Measurements from ENCODE around the gene SERINC3. TPM values are rescaled to one million over a fixed set of nuclear protein-coding genes. Genes with fewer than 3 reads are reported as not detected.
A peak's percentile ranks its signal among the peaks of the same experiment; 100 is the strongest.

Gene SERINC3
- polyA plus RNA-seq, 1 of the 3 experiments (the other 2 are of a cell fraction): 105 TPM

DNA sequence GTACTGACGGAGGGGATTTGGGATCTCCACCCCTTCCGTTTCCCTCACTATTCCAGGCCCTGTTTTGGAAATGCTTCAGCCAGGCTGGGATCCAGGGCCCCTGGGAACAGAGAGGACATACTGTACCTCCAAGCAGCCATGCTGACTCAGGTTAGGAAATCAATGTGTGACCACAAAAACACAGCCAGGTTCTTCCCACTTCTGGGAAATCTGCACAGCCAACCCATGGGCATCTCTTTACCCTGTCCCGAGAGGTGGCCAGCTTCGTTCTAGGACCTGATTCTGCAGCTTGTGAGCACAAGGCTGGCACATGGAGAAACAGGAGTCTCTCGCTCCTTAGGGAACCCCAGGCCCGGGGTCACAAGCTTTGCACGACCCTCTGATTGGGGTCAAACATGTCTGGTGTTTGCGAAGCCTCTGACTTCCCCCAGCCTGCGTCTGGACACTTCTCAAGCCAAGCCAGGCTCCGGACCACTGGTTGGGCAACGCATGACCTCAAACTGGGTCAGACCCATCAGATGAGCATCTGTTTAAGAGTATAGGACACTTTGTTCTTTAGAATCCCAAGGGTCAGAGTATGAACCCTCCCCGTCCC is 54.5 kb downstream of the SERINC3 start:
- peak; percentile 19 for DNase-seq
- 71% methylated on average over 6 of the region's 12 CpGs for WGBS (ENCODE audit: low lambda C conversion rate)
- H3K27me3 ChIP-seq (ENCODE audit: insufficient read depth): no peaks in the 10 kb centered on the region
- POLR2A ChIA-PET: no interaction called here
- H3K4me3 ChIP-seq (ENCODE audit: low read depth in 2 of 2, low read length in 1 of 2): no peak overlapping the region
- no peaks in the 10 kb centered on the region for H3K9me3 ChIP-seq
- CTCF ChIA-PET: interaction anchor here (0.6 to 5.9 kb wide), 6 partner anchors 64 to 250 kb away, joined by 3 to 44 read pairs (median 4); no protein-coding TSS in a partner anchor
- no peaks in the 10 kb centered on the region for H3K36me3 ChIP-seq (replicated peaks in 1 of 2; ENCODE audit: control insufficient read depth in 1 of 2, insufficient read depth in 2 of 2, low read length in 1 of 2)
- no peaks in the 10 kb centered on the region for H3K79me2 ChIP-seq (ENCODE audit: insufficient read depth)
- H3K4me2 ChIP-seq: no peak overlapping the region
- H3K4me1 ChIP-seq (ENCODE audit: control insufficient read depth in 1 of 2, insufficient read depth in 2 of 2, low read depth in 1 of 2, low read length in 1 of 2): no peaks in the 10 kb centered on the region
- TF ChIP-seq POLR2AphosphoS5 (IDR thresholded peaks at IDR 0.05; ENCODE audit: low read depth, low read length) (no peak), SMC3 (IDR thresholded peaks at IDR 0.05; ENCODE audit: low read depth, low read length) (no peak), GATA2 (CRISPR knock-in tag; IDR thresholded peaks at IDR 0.05) (no peak), YY1 (IDR thresholded peaks at IDR 0.05; ENCODE audit: low read depth) (no peak), RXRA (IDR thresholded peaks at IDR 0.05; ENCODE audit: borderline replicate concordance, low read depth) (no peak), CHD2 (IDR thresholded peaks at IDR 0.05; ENCODE audit: low read length, partially characterized antibody) (no peak), FOSL2 (IDR thresholded peaks at IDR 0.05; ENCODE audit: borderline replicate concordance, low read depth) (no peak), TEAD4 (IDR thresholded peaks at IDR 0.05; ENCODE audit: borderline replicate concordance, insufficient read depth) (no peak), RAD21 (IDR thresholded peaks at IDR 0.05; ENCODE audit: low read length) (no peak), NFIC (IDR thresholded peaks at IDR 0.05; ENCODE audit: borderline replicate concordance) (no peak), EP300 (IDR thresholded peaks at IDR 0.05; ENCODE audit: borderline replicate concordance in 1 of 2, low read depth in 1 of 2, low read length in 1 of 2) (no peak), TAF1 (IDR thresholded peaks at IDR 0.05; ENCODE audit: borderline replicate concordance, low read depth, low read length) (no peak), RCOR1 (IDR thresholded peaks at IDR 0.05; ENCODE audit: low read length) (no peak), ELF1 (IDR thresholded peaks at IDR 0.05) (no peak)
- TF ChIP-seq, protein P1, sequence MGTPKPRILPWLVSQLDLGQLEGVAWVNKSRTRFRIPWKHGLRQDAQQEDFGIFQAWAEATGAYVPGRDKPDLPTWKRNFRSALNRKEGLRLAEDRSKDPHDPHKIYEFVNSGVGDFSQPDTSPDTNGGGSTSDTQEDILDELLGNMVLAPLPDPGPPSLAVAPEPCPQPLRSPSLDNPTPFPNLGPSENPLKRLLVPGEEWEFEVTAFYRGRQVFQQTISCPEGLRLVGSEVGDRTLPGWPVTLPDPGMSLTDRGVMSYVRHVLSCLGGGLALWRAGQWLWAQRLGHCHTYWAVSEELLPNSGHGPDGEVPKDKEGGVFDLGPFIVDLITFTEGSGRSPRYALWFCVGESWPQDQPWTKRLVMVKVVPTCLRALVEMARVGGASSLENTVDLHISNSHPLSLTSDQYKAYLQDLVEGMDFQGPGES (IDR thresholded peaks at IDR 0.05; ENCODE audit: low read depth, low read length): no peak
- TF ChIP-seq, protein P2, sequence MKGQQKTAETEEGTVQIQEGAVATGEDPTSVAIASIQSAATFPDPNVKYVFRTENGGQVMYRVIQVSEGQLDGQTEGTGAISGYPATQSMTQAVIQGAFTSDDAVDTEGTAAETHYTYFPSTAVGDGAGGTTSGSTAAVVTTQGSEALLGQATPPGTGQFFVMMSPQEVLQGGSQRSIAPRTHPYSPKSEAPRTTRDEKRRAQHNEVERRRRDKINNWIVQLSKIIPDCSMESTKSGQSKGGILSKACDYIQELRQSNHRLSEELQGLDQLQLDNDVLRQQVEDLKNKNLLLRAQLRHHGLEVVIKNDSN (IDR thresholded peaks at IDR 0.05; ENCODE audit: borderline replicate concordance, low read depth): no peak
- TF ChIP-seq, protein P3, sequence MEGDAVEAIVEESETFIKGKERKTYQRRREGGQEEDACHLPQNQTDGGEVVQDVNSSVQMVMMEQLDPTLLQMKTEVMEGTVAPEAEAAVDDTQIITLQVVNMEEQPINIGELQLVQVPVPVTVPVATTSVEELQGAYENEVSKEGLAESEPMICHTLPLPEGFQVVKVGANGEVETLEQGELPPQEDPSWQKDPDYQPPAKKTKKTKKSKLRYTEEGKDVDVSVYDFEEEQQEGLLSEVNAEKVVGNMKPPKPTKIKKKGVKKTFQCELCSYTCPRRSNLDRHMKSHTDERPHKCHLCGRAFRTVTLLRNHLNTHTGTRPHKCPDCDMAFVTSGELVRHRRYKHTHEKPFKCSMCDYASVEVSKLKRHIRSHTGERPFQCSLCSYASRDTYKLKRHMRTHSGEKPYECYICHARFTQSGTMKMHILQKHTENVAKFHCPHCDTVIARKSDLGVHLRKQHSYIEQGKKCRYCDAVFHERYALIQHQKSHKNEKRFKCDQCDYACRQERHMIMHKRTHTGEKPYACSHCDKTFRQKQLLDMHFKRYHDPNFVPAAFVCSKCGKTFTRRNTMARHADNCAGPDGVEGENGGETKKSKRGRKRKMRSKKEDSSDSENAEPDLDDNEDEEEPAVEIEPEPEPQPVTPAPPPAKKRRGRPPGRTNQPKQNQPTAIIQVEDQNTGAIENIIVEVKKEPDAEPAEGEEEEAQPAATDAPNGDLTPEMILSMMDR (IDR thresholded peaks at IDR 0.05): no peak
- H3F3A ChIP-seq (replicated peaks; ENCODE audit: insufficient read depth): no peaks in the 10 kb centered on the region
- H3K9me2 ChIP-seq: no peaks in the 10 kb centered on the region
- no peak overlapping the region for H3K27ac ChIP-seq (ENCODE audit: low read depth in 2 of 2, low read length in 1 of 2)
- no peaks in the 10 kb centered on the region for H4K20me1 ChIP-seq (ENCODE audit: insufficient read depth)
- no peak overlapping the region for H3K9ac ChIP-seq
- H2AFZ ChIP-seq (ENCODE audit: low read depth): no peak overlapping the region

Data from SK-N-SH (cell line).